ENCODE measurements around the gene ACTL6B. TPM values are rescaled to one million over a fixed set of nuclear protein-coding genes. Genes with fewer than 3 reads are reported as not detected.
A peak's percentile ranks its signal among the peaks of the same experiment; 100 is the strongest.

Gene ACTL6B
- total RNA-seq, 1 experiment from 2014 or later, result not detected

GRCh38 chr7:100654908-100655831 is 1.1 kb downstream of the ACTL6B start:
- H3K4me1 ChIP-seq (ENCODE audit: low read length), result no peaks in the 10 kb centered on the region
- no peak for DNase-seq
- no peak overlapping the region for H3K27ac ChIP-seq (ENCODE audit: low read length)
- no peaks in the 10 kb centered on the region for H3K79me2 ChIP-seq (ENCODE audit: low read length)
- H4K20me1 ChIP-seq (ENCODE audit: insufficient read depth, low read depth, low read length), result no peaks in the 10 kb centered on the region
- H3K9ac ChIP-seq (ENCODE audit: low read length), result no peak overlapping the region
- H3K9me3 ChIP-seq (ENCODE audit: low read length), result no peaks in the 10 kb centered on the region
- no peak overlapping the region for H2AFZ ChIP-seq (ENCODE audit: low read length)
- H3K4me2 ChIP-seq (ENCODE audit: low read depth, low read length, poor library complexity, severe bottlenecking), result no peak overlapping the region
- H3K36me3 ChIP-seq (ENCODE audit: insufficient read depth, low read length), result no peaks in the 10 kb centered on the region
- H3K27me3 ChIP-seq (ENCODE audit: low read length), result no peaks in the 10 kb centered on the region
- H3K4me3 ChIP-seq (ENCODE audit: low read length), result no peak overlapping the region
- H3K9me2 ChIP-seq (replicated peaks; ENCODE audit: insufficient read depth, low read length), result no peaks in the 10 kb centered on the region

- DNase-seq, result no peak
- Histone ChIP-seq H3K27ac (ENCODE audit: low read length) (no peak overlapping the region), H3K9ac (ENCODE audit: low read length) (no peak overlapping the region), H3K4me2 (ENCODE audit: low read depth, low read length, poor library complexity, severe bottlenecking) (no peak overlapping the region), H3K36me3 (ENCODE audit: insufficient read depth, low read length) (no peaks in the 10 kb centered on the region), H3K79me2 (ENCODE audit: low read length) (no peaks in the 10 kb centered on the region), H3K27me3 (ENCODE audit: low read length) (no peaks in the 10 kb centered on the region), H3K9me2 (replicated peaks; ENCODE audit: insufficient read depth, low read length) (no peaks in the 10 kb centered on the region), H2AFZ (ENCODE audit: low read length) (no peak overlapping the region), H4K20me1 (ENCODE audit: insufficient read depth, low read depth, low read length) (no peaks in the 10 kb centered on the region), H3K4me3 (ENCODE audit: low read length) (no peak overlapping the region), H3K4me1 (ENCODE audit: low read length) (no peaks in the 10 kb centered on the region), H3K9me3 (ENCODE audit: low read length) (no peaks in the 10 kb centered on the region)
Measured at GRCh38 chr7:100649826-100650565, 6.3 kb downstream of the ACTL6B start.

- Histone ChIP-seq H3K9me2 (replicated peaks; ENCODE audit: insufficient read depth, low read length) (no peaks in the 10 kb centered on the region), H3K4me3 (ENCODE audit: low read length) (peak overlapping the region; percentile 29; the same call in 1 of the 2 replicates), H3K9ac (ENCODE audit: low read length) (no peak overlapping the region), H3K9me3 (ENCODE audit: low read length) (no peaks in the 10 kb centered on the region), H3K79me2 (ENCODE audit: low read length) (no peaks in the 10 kb centered on the region), H3K4me1 (ENCODE audit: low read length) (peaks cover 12% of the 10 kb centered on the region), H2AFZ (ENCODE audit: low read length) (no peak overlapping the region), H4K20me1 (ENCODE audit: insufficient read depth, low read depth, low read length) (no peaks in the 10 kb centered on the region), H3K36me3 (ENCODE audit: insufficient read depth, low read length) (no peaks in the 10 kb centered on the region), H3K27ac (ENCODE audit: low read length) (no peak overlapping the region), H3K27me3 (ENCODE audit: low read length) (no peaks in the 10 kb centered on the region), H3K4me2 (ENCODE audit: low read depth, low read length, poor library complexity, severe bottlenecking) (peak overlapping the region; percentile 30)
- DNase-seq, result peak; percentile 93
Measured at GRCh38 chr7:100642534-100642907, 13.7 kb downstream of the ACTL6B start.

- H4K20me1 ChIP-seq (ENCODE audit: insufficient read depth, low read depth, low read length), result no peaks in the 10 kb centered on the region
- no peak overlapping the region for H2AFZ ChIP-seq (ENCODE audit: low read length)
- H3K27me3 ChIP-seq (ENCODE audit: low read length), result no peaks in the 10 kb centered on the region
- H3K9ac ChIP-seq (ENCODE audit: low read length), result no peak overlapping the region
- no peaks in the 10 kb centered on the region for H3K36me3 ChIP-seq (ENCODE audit: insufficient read depth, low read length)
- DNase-seq, result no peak
- H3K4me2 ChIP-seq (ENCODE audit: low read depth, low read length, poor library complexity, severe bottlenecking), result peak overlapping the region; percentile 30
- peaks cover 12% of the 10 kb centered on the region for H3K4me1 ChIP-seq (ENCODE audit: low read length)
- H3K4me3 ChIP-seq (ENCODE audit: low read length), result peak overlapping the region; percentile 29; the same call in 1 of the 2 replicates
- H3K9me3 ChIP-seq (ENCODE audit: low read length), result no peaks in the 10 kb centered on the region
- no peaks in the 10 kb centered on the region for H3K79me2 ChIP-seq (ENCODE audit: low read length)
- H3K9me2 ChIP-seq (replicated peaks; ENCODE audit: insufficient read depth, low read length), result no peaks in the 10 kb centered on the region
- H3K27ac ChIP-seq (ENCODE audit: low read length), result no peak overlapping the region
Measured at GRCh38 chr7:100641860-100642533, 14.3 kb downstream of the ACTL6B start.

GRCh38 chr7:100641463-100641859 is 14.8 kb downstream of the ACTL6B start, which contains the start of gene TFR2:
TSS of gene TFR2 (minus strand) at chr7:100641552. CDS start at chr7:100641509, 43 bp downstream.
- no peak within 1 kb of the TSS for H2AFZ ChIP-seq (ENCODE audit: low read length)
- H3K27ac ChIP-seq (ENCODE audit: low read length), result no peak within 1 kb of the TSS
- no peaks in the 10 kb centered on the region for H3K79me2 ChIP-seq (ENCODE audit: low read length)
- H3K4me3 ChIP-seq (ENCODE audit: low read length), result peak within 1 kb of the TSS; percentile 29; the same call in 1 of the 2 replicates
- H3K9me2 ChIP-seq (replicated peaks; ENCODE audit: insufficient read depth, low read length), result no peaks in the 10 kb centered on the region
- H3K4me2 ChIP-seq (ENCODE audit: low read depth, low read length, poor library complexity, severe bottlenecking), result peak within 1 kb of the TSS; percentile 30
- no peaks in the 10 kb centered on the region for H4K20me1 ChIP-seq (ENCODE audit: insufficient read depth, low read depth, low read length)
- H3K36me3 ChIP-seq (ENCODE audit: insufficient read depth, low read length), result no peaks in the 10 kb centered on the region
- H3K9ac ChIP-seq (ENCODE audit: low read length), result no peak within 1 kb of the TSS
- no peaks in the 10 kb centered on the region for H3K27me3 ChIP-seq (ENCODE audit: low read length)
- DNase-seq, result no peak
- H3K9me3 ChIP-seq (ENCODE audit: low read length), result no peaks in the 10 kb centered on the region
- peaks cover 12% of the 10 kb centered on the region for H3K4me1 ChIP-seq (ENCODE audit: low read length)

GRCh38 chr7:100640517-100641440 is 15.5 kb downstream of the ACTL6B start:
- Histone ChIP-seq H4K20me1 (ENCODE audit: insufficient read depth, low read depth, low read length) (no peaks in the 10 kb centered on the region), H3K36me3 (ENCODE audit: insufficient read depth, low read length) (no peaks in the 10 kb centered on the region), H3K4me2 (ENCODE audit: low read depth, low read length, poor library complexity, severe bottlenecking) (no peak overlapping the region), H2AFZ (ENCODE audit: low read length) (no peak overlapping the region), H3K4me1 (ENCODE audit: low read length) (peaks cover 12% of the 10 kb centered on the region), H3K9me2 (replicated peaks; ENCODE audit: insufficient read depth, low read length) (no peaks in the 10 kb centered on the region), H3K9ac (ENCODE audit: low read length) (no peak overlapping the region), H3K4me3 (ENCODE audit: low read length) (no peak overlapping the region), H3K27ac (ENCODE audit: low read length) (no peak overlapping the region), H3K27me3 (ENCODE audit: low read length) (no peaks in the 10 kb centered on the region), H3K79me2 (ENCODE audit: low read length) (no peaks in the 10 kb centered on the region), H3K9me3 (ENCODE audit: low read length) (no peaks in the 10 kb centered on the region)
- no peak for DNase-seq

GRCh38 chr7:100639995-100640516 is 16.2 kb downstream of the ACTL6B start:
- no peak for DNase-seq
- Histone ChIP-seq H3K4me1 (ENCODE audit: low read length) (peaks cover 12% of the 10 kb centered on the region), H3K9ac (ENCODE audit: low read length) (no peak overlapping the region), H3K9me3 (ENCODE audit: low read length) (no peaks in the 10 kb centered on the region), H3K27me3 (ENCODE audit: low read length) (no peaks in the 10 kb centered on the region), H3K79me2 (ENCODE audit: low read length) (no peaks in the 10 kb centered on the region), H3K36me3 (ENCODE audit: insufficient read depth, low read length) (no peaks in the 10 kb centered on the region), H3K9me2 (replicated peaks; ENCODE audit: insufficient read depth, low read length) (no peaks in the 10 kb centered on the region), H3K4me3 (ENCODE audit: low read length) (no peak overlapping the region), H4K20me1 (ENCODE audit: insufficient read depth, low read depth, low read length) (no peaks in the 10 kb centered on the region), H2AFZ (ENCODE audit: low read length) (no peak overlapping the region), H3K4me2 (ENCODE audit: low read depth, low read length, poor library complexity, severe bottlenecking) (no peak overlapping the region), H3K27ac (ENCODE audit: low read length) (no peak overlapping the region)

Data from Karpas-422 (cell line).